ENCODE results near the gene VARS2. TPM values are rescaled to one million over a fixed set of nuclear protein-coding genes. Genes with fewer than 3 reads are reported as not detected.

VARS2 gene
- total RNA-seq, 4 donors from 2014 or later, result 16.0 to 38.5 (median 19.3) TPM

- no peak overlapping the region for H3K4me3 ChIP-seq
- H3K4me1 ChIP-seq, result peaks cover 9 to 11% of the 10 kb centered on the region in 2 donors
- no peak overlapping the region for H3K27ac ChIP-seq
- in situ Hi-C loops (cut with MboI; ENCODE audit: low sequenced_read_pairs in 4 of 4), result loop anchor here in 1 of 4 donors (25.0 kb wide), 1 partner anchor 156 kb away; the partner anchor contains the start of genes FLOT1 and IER3
- H3K36me3 ChIP-seq, result peaks cover 0 to 92% of the 10 kb centered on the region in 2 donors
- intact Hi-C loops (cut with DNase I; ENCODE audit: low total_unique reads), result no loop called here
- TF ChIP-seq, protein P1, sequence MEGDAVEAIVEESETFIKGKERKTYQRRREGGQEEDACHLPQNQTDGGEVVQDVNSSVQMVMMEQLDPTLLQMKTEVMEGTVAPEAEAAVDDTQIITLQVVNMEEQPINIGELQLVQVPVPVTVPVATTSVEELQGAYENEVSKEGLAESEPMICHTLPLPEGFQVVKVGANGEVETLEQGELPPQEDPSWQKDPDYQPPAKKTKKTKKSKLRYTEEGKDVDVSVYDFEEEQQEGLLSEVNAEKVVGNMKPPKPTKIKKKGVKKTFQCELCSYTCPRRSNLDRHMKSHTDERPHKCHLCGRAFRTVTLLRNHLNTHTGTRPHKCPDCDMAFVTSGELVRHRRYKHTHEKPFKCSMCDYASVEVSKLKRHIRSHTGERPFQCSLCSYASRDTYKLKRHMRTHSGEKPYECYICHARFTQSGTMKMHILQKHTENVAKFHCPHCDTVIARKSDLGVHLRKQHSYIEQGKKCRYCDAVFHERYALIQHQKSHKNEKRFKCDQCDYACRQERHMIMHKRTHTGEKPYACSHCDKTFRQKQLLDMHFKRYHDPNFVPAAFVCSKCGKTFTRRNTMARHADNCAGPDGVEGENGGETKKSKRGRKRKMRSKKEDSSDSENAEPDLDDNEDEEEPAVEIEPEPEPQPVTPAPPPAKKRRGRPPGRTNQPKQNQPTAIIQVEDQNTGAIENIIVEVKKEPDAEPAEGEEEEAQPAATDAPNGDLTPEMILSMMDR (IDR thresholded peaks at IDR 0.05 in 4 of 5, conservative IDR thresholded peaks at IDR 0.05 in 1 of 5), result no peak
- TF ChIP-seq POLR2A (IDR thresholded peaks at IDR 0.05), result no peak
- H3K9me3 ChIP-seq, result no peaks in the 10 kb centered on the region
- ATAC-seq (no peak), DNase-seq (no peak)
- H3K27me3 ChIP-seq, result no peaks in the 10 kb centered on the region
Observed at GRCh38 chr6:30893001-30893591, 20.9 kb upstream of the VARS2 start.

DNA sequence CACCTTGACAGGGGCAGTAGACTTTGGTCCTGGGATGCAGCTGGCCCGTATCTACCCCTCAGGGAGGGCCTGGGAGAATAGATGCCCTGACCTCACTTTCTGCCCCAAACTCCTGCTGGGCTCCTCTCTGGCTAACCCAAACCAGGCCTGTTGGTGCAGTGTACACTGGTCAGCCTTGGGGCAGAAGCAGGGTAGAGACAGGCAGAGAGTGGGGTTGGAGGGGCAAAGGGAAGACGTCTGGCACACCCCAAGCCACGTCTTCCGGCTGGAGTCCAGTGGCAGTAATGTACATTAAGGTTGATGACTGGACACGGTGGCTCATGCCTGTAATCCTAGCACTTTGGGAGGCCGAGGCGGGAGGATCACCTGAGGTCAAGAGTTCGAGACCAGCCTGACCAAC is 20.4 kb upstream of the VARS2 start:
- H3K27ac ChIP-seq, result no peak overlapping the region
- TF ChIP-seq POLR2A (IDR thresholded peaks at IDR 0.05), result no peak
- TF ChIP-seq, protein P1 (IDR thresholded peaks at IDR 0.05 in 4 of 5, conservative IDR thresholded peaks at IDR 0.05 in 1 of 5), result no peak
- DNase-seq (no peak), ATAC-seq (no peak)
- H3K9me3 ChIP-seq, result no peaks in the 10 kb centered on the region
- peaks cover 0 to 98% of the 10 kb centered on the region in 2 donors for H3K36me3 ChIP-seq
- H3K4me3 ChIP-seq, result no peak overlapping the region
- intact Hi-C loops (cut with DNase I; ENCODE audit: low total_unique reads), result no loop called here
- peaks cover 3 to 5% of the 10 kb centered on the region in 2 donors for H3K4me1 ChIP-seq
- in situ Hi-C loops (cut with MboI; ENCODE audit: low sequenced_read_pairs in 4 of 4), result loop anchor here in 1 of 4 donors (25.0 kb wide), 1 partner anchor 156 kb away; the partner anchor contains the start of genes FLOT1 and IER3
- no peaks in the 10 kb centered on the region for H3K27me3 ChIP-seq

DNA sequence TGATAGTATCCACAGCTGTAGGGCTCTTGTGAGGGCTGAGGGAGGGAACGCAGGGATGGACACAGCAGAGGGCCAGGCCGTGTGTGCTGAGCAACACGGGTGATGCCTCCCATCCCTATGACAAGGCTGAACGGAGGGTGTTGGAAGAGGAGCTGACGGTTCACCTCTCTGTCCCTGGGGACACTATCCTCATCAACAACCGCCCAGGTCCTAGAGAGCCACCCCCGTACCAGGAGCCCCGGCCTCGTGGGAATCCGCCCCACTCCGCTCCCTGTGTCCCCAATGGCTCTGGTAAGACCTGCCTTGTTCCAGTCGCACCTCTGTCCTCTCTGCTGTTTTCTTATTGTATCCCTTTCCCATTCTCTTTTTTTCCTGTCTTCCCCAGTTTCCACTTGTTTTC is 19.7 kb upstream of the VARS2 start:
- no peaks in the 10 kb centered on the region for H3K27me3 ChIP-seq
- H3K4me3 ChIP-seq, result no peak overlapping the region
- TF ChIP-seq, protein P1 (IDR thresholded peaks at IDR 0.05 in 4 of 5, conservative IDR thresholded peaks at IDR 0.05 in 1 of 5), result no peak
- in situ Hi-C loops (cut with MboI; ENCODE audit: low sequenced_read_pairs in 4 of 4), result loop anchor here in 1 of 4 donors (25.0 kb wide), 1 partner anchor 157 kb away; the partner anchor contains the start of genes FLOT1 and IER3
- peaks cover 0 to 99% of the 10 kb centered on the region in 2 donors for H3K36me3 ChIP-seq
- H3K4me1 ChIP-seq, result no peaks in the 10 kb centered on the region
- no peak for ATAC-seq
- DNase-seq, result no peak
- intact Hi-C loops (cut with DNase I; ENCODE audit: low total_unique reads), result no loop called here
- H3K27ac ChIP-seq, result no peak overlapping the region
- H3K9me3 ChIP-seq, result no peaks in the 10 kb centered on the region

GRCh38 chr6:30894935-30895334 is 19.1 kb upstream of the VARS2 start:
- intact Hi-C loops (cut with DNase I; ENCODE audit: low total_unique reads) (no loop called here), in situ Hi-C loops (cut with MboI; ENCODE audit: low sequenced_read_pairs in 4 of 4) (loop anchor here in 1 of 4 donors (25.0 kb wide), 1 partner anchor 158 kb away; the partner anchor contains the start of genes FLOT1 and IER3)
- TF ChIP-seq, protein P1 (IDR thresholded peaks at IDR 0.05 in 4 of 5, conservative IDR thresholded peaks at IDR 0.05 in 1 of 5), result no peak
- TF ChIP-seq POLR2A (IDR thresholded peaks at IDR 0.05), result no peak
- Histone ChIP-seq H3K9me3 (no peaks in the 10 kb centered on the region), H3K36me3 (peaks cover 0 to 96% of the 10 kb centered on the region in 2 donors), H3K4me3 (no peak overlapping the region), H3K27me3 (no peaks in the 10 kb centered on the region), H3K4me1 (no peaks in the 10 kb centered on the region), H3K27ac (no peak overlapping the region)
- ATAC-seq (no peak), DNase-seq (no peak)

All from gastrocnemius medialis (tissue), 4 donors.